ENCODE results near the gene GBX2.

DNA sequence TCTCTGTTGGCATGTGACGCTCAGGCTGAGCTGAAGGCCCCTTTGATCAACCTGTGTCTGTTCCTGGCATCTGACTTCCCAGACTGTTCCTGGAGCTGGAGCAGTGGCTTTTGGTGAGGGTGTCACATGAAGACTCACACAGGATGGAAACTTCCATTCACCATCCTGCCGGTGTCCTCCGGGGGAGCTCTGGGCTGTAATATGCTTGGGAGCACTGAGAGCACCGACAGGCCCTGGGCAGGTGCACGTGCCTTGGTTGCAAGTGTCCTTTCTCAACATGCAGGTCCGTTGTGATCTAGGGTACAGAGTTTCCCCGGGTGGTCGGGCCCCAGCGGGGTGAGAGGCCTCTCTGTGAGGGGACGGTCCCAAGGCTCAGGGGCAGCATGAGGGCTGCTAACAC lies 24.8 kb upstream of the GBX2 start:
- TF ChIP-seq POLR2A (IDR thresholded peaks at IDR 0.05), result no peak
- TF ChIP-seq, protein P1, sequence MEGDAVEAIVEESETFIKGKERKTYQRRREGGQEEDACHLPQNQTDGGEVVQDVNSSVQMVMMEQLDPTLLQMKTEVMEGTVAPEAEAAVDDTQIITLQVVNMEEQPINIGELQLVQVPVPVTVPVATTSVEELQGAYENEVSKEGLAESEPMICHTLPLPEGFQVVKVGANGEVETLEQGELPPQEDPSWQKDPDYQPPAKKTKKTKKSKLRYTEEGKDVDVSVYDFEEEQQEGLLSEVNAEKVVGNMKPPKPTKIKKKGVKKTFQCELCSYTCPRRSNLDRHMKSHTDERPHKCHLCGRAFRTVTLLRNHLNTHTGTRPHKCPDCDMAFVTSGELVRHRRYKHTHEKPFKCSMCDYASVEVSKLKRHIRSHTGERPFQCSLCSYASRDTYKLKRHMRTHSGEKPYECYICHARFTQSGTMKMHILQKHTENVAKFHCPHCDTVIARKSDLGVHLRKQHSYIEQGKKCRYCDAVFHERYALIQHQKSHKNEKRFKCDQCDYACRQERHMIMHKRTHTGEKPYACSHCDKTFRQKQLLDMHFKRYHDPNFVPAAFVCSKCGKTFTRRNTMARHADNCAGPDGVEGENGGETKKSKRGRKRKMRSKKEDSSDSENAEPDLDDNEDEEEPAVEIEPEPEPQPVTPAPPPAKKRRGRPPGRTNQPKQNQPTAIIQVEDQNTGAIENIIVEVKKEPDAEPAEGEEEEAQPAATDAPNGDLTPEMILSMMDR (IDR thresholded peaks at IDR 0.05), result no peak

Data from lower leg skin (tissue), 3 donors.